ENCODE results near the gene PHF1. TPM values are rescaled to one million over a fixed set of nuclear protein-coding genes. Genes with fewer than 3 reads are reported as not detected.

The PHF1 gene
- total and polyA plus RNA-seq, 10 donors: 83.0 to 181 (median 105) TPM

GRCh38 chr6:33413241-33414120 is 2.7 kb downstream of the PHF1 start:
- intact Hi-C loops (cut with DNase I; ENCODE audit: low total_unique reads): no loop called here

GRCh38 chr6:33414592-33415271 is 3.9 kb downstream of the PHF1 start:
- DNase-seq: peak; percentile 78
- 63 to 83% (median 77%) methylated on average over 11 to 12 of the region's 12 CpGs for WGBS, 5 donors
- intact Hi-C loops (cut with DNase I; ENCODE audit: low total_unique reads): no loop called here
- Histone ChIP-seq H3K9me3 (no peaks in the 10 kb centered on the region), H3K27ac (peak overlapping the region in 4 of 8 donors; percentile 13 to 99 (median 66)), H3K4me1 (peaks cover 47 to 86% (median 78%) of the 10 kb centered on the region in 6 donors), H3K36me3 (peaks cover 2 to 47% (median 43%) of the 10 kb centered on the region in 6 donors), H3K27me3 (replicated peaks in 1 of 7) (peaks cover 0 to 5% (median 0%) of the 10 kb centered on the region in 7 donors), H3K4me3 (no peak overlapping the region)
- TF ChIP-seq POLR2AphosphoS5 (IDR thresholded peaks at IDR 0.05) (peak in 1 of 3 donors; percentile 41), POLR2A (IDR thresholded peaks at IDR 0.05) (no peak), CTCF (IDR thresholded peaks at IDR 0.05 in 8 of 11, conservative IDR thresholded peaks at IDR 0.05 in 3 of 11) (peak in 3 of 11 experiments; percentile 21 to 41 (median 27))

More at GRCh38 chr6:33413241-33414120, 2.7 kb downstream of the PHF1 start:
- peak; percentile 70 for DNase-seq
- no peaks in the 10 kb centered on the region for H3K27me3 ChIP-seq (replicated peaks in 1 of 7)
- TF ChIP-seq POLR2A (IDR thresholded peaks at IDR 0.05) (no peak), POLR2AphosphoS5 (IDR thresholded peaks at IDR 0.05) (no peak), CTCF (IDR thresholded peaks at IDR 0.05 in 8 of 11, conservative IDR thresholded peaks at IDR 0.05 in 3 of 11) (no peak)
- H3K36me3 ChIP-seq: peaks cover 2 to 47% (median 43%) of the 10 kb centered on the region in 6 donors
- H3K27ac ChIP-seq: peak overlapping the region in 4 of 8 donors; percentile 97 to 99 (median 98)
- 83 to 92% (median 86%) methylated on average over 14 of the region's 14 CpGs for WGBS, 5 donors
- peaks cover 40 to 80% (median 68%) of the 10 kb centered on the region in 6 donors for H3K4me1 ChIP-seq
- peak overlapping the region in 1 of 8 donors; percentile 82 for H3K4me3 ChIP-seq
- no peaks in the 10 kb centered on the region for H3K9me3 ChIP-seq

GRCh38 chr6:33415831-33416230 is 5.0 kb downstream of the PHF1 start:
- Histone ChIP-seq H3K4me3 (peak overlapping the region in 1 of 8 donors; percentile 75), H3K27me3 (replicated peaks in 1 of 7) (peaks cover 0 to 6% (median 0%) of the 10 kb centered on the region in 7 donors), H3K36me3 (peaks cover 2 to 47% (median 43%) of the 10 kb centered on the region in 6 donors), H3K4me1 (peaks cover 47 to 85% (median 78%) of the 10 kb centered on the region in 6 donors), H3K27ac (peak overlapping the region in 6 of 8 donors; percentile 10 to 99 (median 96)), H3K9me3 (no peaks in the 10 kb centered on the region)
- intact Hi-C loops (cut with DNase I; ENCODE audit: low total_unique reads): no loop called here
- WGBS, 5 donors: 69 to 88% (median 81%) methylated on average over 9 of the region's 9 CpGs
- TF ChIP-seq POLR2A (IDR thresholded peaks at IDR 0.05) (no peak), POLR2AphosphoS5 (IDR thresholded peaks at IDR 0.05) (no peak), CTCF (IDR thresholded peaks at IDR 0.05 in 8 of 11, conservative IDR thresholded peaks at IDR 0.05 in 3 of 11) (no peak)
- peak; percentile 76 for DNase-seq
